ENCODE measurements around the gene BEX1. TPM values are rescaled to one million over a fixed set of nuclear protein-coding genes. Genes with fewer than 3 reads are reported as not detected.

BEX1 gene
- total RNA-seq, 1 donor from 2014 or later, result 63.5 TPM

DNA sequence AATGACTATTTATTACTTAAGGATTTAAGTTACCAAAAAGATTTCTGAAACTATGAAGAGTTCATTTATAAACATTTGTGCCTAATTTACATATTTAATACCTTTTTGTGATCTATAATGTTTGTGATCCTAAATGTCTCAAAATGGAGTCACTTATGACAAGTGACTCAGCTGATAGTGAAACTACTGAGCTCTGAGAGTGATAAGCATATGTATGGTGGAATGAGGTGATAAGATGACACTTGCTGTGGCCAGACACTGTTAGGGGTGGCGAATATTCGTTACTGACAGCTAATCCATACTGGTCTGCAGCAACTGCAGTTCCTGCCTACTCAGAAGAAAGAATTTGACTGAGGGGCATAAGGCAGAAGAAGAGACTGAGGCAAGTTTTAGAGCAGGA, 34.5 kb upstream of the BEX1 start:
- Histone ChIP-seq H3F3A (ENCODE audit: low read depth) (peaks cover 7% of the 10 kb centered on the region), H3K4me3 (no peak overlapping the region), H2AFZ (replicated peaks) (no peak overlapping the region), H3K79me2 (ENCODE audit: low read depth) (no peaks in the 10 kb centered on the region), H4K20me1 (ENCODE audit: low read depth) (no peaks in the 10 kb centered on the region), H3K36me3 (no peaks in the 10 kb centered on the region), H3K9me3 (ENCODE audit: low read depth) (no peaks in the 10 kb centered on the region), H3K4me2 (no peak overlapping the region), H3K4me1 (peaks cover 5% of the 10 kb centered on the region), H3K9ac (no peak overlapping the region), H3K27me3 (no peaks in the 10 kb centered on the region), H3K27ac (no peak overlapping the region)
- H3K27me3 Mint-ChIP-seq (ENCODE audit: insufficient read depth, low read depth), result peaks cover 2% of the 10 kb centered on the region
- peaks cover 2% of the 10 kb centered on the region for H3K9me3 Mint-ChIP-seq
- TF ChIP-seq EZH2phosphoT487 (IDR thresholded peaks at IDR 0.05) (no peak), EZH2 (IDR thresholded peaks at IDR 0.05) (no peak)
- TF ChIP-seq, protein P1, sequence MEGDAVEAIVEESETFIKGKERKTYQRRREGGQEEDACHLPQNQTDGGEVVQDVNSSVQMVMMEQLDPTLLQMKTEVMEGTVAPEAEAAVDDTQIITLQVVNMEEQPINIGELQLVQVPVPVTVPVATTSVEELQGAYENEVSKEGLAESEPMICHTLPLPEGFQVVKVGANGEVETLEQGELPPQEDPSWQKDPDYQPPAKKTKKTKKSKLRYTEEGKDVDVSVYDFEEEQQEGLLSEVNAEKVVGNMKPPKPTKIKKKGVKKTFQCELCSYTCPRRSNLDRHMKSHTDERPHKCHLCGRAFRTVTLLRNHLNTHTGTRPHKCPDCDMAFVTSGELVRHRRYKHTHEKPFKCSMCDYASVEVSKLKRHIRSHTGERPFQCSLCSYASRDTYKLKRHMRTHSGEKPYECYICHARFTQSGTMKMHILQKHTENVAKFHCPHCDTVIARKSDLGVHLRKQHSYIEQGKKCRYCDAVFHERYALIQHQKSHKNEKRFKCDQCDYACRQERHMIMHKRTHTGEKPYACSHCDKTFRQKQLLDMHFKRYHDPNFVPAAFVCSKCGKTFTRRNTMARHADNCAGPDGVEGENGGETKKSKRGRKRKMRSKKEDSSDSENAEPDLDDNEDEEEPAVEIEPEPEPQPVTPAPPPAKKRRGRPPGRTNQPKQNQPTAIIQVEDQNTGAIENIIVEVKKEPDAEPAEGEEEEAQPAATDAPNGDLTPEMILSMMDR (IDR thresholded peaks at IDR 0.05), result no peak
- H3K4me1 Mint-ChIP-seq, result peaks cover 17% of the 10 kb centered on the region
- H3K27ac Mint-ChIP-seq, result no peak overlapping the region
- H3K36me3 Mint-ChIP-seq, result no peaks in the 10 kb centered on the region
- no peak for DNase-seq (ENCODE audit: low spot score)
- H3K4me3 Mint-ChIP-seq, result no peak overlapping the region

DNA sequence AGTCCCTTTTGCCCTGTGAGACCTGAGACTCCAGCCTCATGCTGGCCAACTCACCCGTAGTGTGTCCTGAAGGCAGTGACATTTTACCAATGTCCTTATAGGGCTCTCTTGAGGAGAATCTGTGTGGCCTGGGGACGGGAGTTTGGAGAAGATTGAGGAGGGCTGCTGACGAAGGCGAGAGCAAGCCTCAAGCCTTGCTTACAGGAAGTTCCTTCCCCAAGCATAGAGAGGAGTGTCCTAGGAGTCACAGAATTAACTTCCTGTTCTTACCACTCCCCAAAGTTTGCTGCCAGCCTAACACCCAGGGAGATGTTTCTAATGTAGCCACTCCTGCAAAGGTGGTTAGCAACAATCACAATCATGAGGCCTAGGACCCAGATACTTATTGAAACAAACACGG, 29.0 kb upstream of the BEX1 start, which contains the start of gene NXF3:
TSS of gene NXF3 (minus strand) at position 202 of the 400 bp plus-strand sequence. CDS start at position 82, 120 bp downstream.
- no peak within 1 kb of the TSS for H3K27ac Mint-ChIP-seq
- no peak within 1 kb of the TSS for H2AFZ ChIP-seq (replicated peaks)

DNA sequence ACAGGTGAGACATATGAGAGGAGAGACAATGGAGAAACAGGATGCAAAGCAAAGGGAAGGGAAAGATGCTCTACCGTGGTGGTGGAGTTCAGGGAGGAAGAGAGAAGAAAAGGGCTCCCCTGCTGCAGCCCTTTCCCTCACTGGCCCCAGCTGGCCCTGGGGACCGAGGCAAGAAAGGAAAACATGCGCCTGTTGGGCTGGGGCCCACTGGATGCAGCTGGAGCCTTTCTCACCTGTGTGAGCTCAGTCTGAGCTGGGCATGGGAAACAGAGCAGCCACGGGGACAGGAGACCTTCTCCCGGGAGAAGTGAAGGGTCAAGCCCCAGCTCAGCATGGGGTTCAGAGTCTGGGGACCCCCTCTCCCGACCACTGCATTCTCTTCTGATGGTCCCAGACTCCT, 17.1 kb upstream of the BEX1 start:
- Histone ChIP-seq H3K27me3 (no peaks in the 10 kb centered on the region), H3K4me3 (no peak overlapping the region), H3K27ac (no peak overlapping the region), H4K20me1 (ENCODE audit: low read depth) (no peaks in the 10 kb centered on the region), H3K4me1 (no peaks in the 10 kb centered on the region), H3K79me2 (ENCODE audit: low read depth) (no peaks in the 10 kb centered on the region), H3F3A (ENCODE audit: low read depth) (no peaks in the 10 kb centered on the region), H3K9ac (no peak overlapping the region), H3K9me3 (ENCODE audit: low read depth) (no peaks in the 10 kb centered on the region), H2AFZ (replicated peaks) (no peak overlapping the region), H3K36me3 (no peaks in the 10 kb centered on the region), H3K4me2 (no peak overlapping the region)
- H3K36me3 Mint-ChIP-seq, result no peaks in the 10 kb centered on the region
- no peak overlapping the region for H3K27ac Mint-ChIP-seq
- peaks cover 2% of the 10 kb centered on the region for H3K27me3 Mint-ChIP-seq (ENCODE audit: insufficient read depth, low read depth)
- no peaks in the 10 kb centered on the region for H3K4me1 Mint-ChIP-seq
- no peak overlapping the region for H3K4me3 Mint-ChIP-seq
- peaks cover 5% of the 10 kb centered on the region for H3K9me3 Mint-ChIP-seq
- DNase-seq (ENCODE audit: low spot score), result no peak
- TF ChIP-seq EZH2phosphoT487 (IDR thresholded peaks at IDR 0.05), result no peak
- no peak for TF ChIP-seq EZH2 (IDR thresholded peaks at IDR 0.05)
- TF ChIP-seq, protein P1 (IDR thresholded peaks at IDR 0.05), result no peak

More for the DNA sequence above, 29.0 kb upstream of the BEX1 start, which contains the start of gene NXF3:
- H3K9me3 ChIP-seq (ENCODE audit: low read depth), result no peaks in the 10 kb centered on the region
- no peak within 1 kb of the TSS for H3K9ac ChIP-seq
- Mint-ChIP-seq H3K27me3 (ENCODE audit: insufficient read depth, low read depth) (no peaks in the 10 kb centered on the region), H3K4me3 (no peak within 1 kb of the TSS), H3K9me3 (no peaks in the 10 kb centered on the region), H3K36me3 (no peaks in the 10 kb centered on the region), H3K4me1 (peaks cover 3% of the 10 kb centered on the region)
- H3K27me3 ChIP-seq, result no peaks in the 10 kb centered on the region
- no peaks in the 10 kb centered on the region for H3F3A ChIP-seq (ENCODE audit: low read depth)
- no peak for DNase-seq (ENCODE audit: low spot score)
- TF ChIP-seq EZH2 (IDR thresholded peaks at IDR 0.05), result no peak
- no peak for TF ChIP-seq EZH2phosphoT487 (IDR thresholded peaks at IDR 0.05)
- TF ChIP-seq, protein P1 (IDR thresholded peaks at IDR 0.05), result no peak
- no peaks in the 10 kb centered on the region for H4K20me1 ChIP-seq (ENCODE audit: low read depth)
- no peaks in the 10 kb centered on the region for H3K79me2 ChIP-seq (ENCODE audit: low read depth)
- H3K36me3 ChIP-seq, result no peaks in the 10 kb centered on the region
- H3K27ac ChIP-seq, result no peak within 1 kb of the TSS
- H3K4me1 ChIP-seq, result no peaks in the 10 kb centered on the region
- no peak within 1 kb of the TSS for H3K4me2 ChIP-seq
- no peak within 1 kb of the TSS for H3K4me3 ChIP-seq

All from neural progenitor cell (in vitro differentiated cells).